NCI-H345 treated with DMSO at 0.1 percent for 48 hours (cell line): Measurements from ENCODE around the gene AIRE.

ENCODE experiments used
- DNase-seq: peaks from one replicate; lab custom pipeline; 2025; ENCODE audit not compliant: unreplicated experiment; lab: John Stamatoyannopoulos, UW

AIRE gene

DNA sequence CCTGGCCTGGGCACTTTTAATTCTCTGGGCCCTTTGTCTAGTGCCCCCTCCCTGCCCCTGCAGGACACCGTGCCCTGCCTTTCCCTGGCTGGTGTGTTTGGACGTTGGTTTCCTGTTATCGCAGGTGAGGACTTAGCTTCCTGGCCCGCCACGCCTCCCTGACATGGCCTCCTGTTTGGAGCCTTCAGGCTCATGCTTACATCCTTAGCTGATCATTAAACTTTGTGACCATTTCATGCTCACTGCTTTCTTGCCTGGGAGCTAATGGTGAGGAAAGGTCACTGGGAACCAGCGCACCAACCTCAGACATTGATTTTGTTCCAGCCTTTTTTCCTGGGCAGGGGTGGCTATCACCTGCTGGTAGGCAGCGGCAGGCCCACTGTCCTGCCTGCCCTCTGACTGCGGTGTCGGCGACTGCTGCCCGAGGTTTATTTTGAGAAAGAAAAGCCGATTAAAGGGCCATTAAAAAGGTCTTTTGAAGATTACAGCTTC lies 17.9 kb downstream of the AIRE start:
- no peak for DNase-seq

DNA sequence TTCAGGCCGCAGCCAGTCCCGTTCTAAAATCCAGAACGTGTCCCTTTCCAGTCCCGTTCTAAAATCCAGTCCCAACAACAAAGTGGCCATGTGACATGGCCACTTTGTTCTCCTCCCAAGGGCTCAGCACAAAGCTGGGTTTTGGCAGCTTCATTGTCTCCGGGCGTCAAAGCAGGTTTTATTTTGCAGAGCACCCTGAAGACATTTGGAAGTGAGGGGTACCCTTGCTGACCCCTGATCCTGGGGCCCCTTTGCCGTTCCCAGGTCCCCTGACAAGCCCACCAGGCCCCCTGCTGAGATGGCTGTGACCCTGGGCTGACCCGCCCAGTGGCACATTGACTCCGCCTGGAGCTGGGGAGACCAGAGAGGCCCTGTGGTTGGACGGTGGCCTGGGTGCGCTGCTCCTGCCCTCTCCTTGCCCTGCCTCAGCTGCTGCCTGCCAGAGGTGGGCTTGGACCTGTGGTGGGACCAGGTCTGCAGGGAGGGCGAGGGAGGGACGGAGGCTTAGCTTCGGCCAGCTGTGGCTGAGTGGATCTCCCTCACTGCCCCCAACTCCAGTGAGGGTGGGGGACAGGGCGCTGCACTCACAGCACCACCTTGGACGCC lies 18.4 kb downstream of the AIRE start:
- DNase-seq: no peak

GRCh38 chr21:44304877-44305293 lies 19.2 kb downstream of the AIRE start:
- DNase-seq: peak; percentile 8

DNA sequence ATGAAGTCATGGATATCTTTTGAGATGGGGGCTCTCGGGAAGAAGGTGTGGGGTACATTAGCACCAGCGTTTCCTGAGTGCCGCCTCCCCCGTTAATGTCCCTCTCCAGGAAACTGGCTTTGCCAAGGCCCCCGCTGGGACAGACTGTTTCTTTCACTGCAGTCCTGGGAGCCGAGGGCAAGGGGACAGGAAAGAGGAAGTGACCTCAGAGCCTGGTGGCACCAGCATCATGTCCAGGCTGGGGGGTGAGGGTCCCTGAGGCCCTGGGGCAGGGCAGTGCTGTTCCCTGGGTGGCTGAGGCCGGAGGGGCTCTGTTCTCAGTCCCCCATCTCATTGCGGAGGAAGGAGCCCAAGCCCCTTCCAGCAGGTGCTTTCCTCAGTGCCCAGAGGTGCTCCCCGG lies 20.0 kb downstream of the AIRE start:
- no peak for DNase-seq

GRCh38 chr21:44306936-44307704 lies 21.4 kb downstream of the AIRE start:
- no peak for DNase-seq

- no peak for DNase-seq
Measured at GRCh38 chr21:44310628-44311507, 25.2 kb downstream of the AIRE start.

DNA sequence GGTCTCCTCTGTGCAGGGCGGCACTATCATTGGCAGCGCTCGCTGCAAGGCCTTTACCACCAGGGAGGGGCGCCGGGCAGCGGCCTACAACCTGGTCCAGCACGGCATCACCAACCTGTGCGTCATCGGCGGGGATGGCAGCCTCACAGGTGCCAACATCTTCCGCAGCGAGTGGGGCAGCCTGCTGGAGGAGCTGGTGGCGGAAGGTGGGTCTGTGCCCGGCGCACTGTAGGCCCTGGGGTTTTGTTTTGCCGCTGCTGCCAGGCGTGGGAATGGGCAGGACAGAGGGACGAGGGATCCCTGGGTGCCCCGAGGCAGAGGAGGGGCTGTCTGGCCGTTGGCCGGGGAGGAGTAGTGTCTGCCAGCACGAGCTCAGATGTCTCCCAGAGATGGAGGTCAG lies 26.4 kb downstream of the AIRE start:
- DNase-seq: no peak

DNA sequence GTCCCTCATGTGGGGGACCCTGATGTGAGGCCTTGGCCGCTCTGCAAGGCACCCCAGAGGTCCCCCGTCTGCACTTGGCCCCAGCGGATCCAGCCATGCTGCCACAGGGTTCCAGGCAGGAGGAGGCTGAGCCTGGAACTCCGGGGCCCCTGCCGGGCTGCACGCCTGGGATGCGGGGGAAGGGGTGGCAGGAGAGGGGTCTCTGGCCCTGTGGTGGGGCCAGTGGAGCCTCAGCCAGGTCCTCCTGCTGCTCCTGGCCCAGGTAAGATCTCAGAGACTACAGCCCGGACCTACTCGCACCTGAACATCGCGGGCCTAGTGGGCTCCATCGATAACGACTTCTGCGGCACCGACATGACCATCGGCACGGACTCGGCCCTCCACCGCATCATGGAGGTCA lies 27.0 kb downstream of the AIRE start:
- DNase-seq: no peak

- DNase-seq: no peak
Measured at GRCh38 chr21:44313451-44313850, 27.8 kb downstream of the AIRE start.

GRCh38 chr21:44314128-44314527 lies 28.5 kb downstream of the AIRE start:
- DNase-seq: no peak

GRCh38 chr21:44314561-44314960 lies 28.9 kb downstream of the AIRE start:
- DNase-seq: no peak

GRCh38 chr21:44315691-44316203 lies 30.1 kb downstream of the AIRE start:
- DNase-seq: no peak

DNA sequence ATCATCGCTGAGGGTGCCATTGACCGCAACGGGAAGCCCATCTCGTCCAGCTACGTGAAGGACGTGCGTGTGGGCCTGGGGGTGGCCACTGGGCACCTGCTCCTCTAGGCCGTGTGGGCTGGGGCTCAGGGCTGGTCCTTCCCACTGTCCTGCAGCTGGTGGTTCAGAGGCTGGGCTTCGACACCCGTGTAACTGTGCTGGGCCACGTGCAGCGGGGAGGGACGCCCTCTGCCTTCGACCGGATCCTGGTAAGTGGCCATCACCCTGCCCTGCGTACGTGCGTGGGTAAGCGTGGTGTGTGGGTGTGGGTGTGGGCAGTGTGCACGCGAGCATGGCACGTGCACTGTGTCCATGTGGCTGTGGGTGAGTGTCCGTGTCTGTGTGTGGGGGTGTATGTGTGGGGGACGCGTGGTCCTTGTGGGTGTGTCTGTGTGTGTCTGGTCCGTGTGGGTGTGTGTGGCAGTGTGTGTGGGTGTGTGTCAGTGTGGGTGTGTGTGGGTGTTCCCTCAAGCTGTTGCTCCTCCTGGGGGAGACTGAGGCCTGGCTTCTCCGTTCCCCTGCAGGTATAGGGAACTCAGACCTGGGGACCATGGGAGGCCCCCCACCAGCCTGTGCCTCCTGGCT lies 30.7 kb downstream of the AIRE start:
- DNase-seq: no peak

DNA sequence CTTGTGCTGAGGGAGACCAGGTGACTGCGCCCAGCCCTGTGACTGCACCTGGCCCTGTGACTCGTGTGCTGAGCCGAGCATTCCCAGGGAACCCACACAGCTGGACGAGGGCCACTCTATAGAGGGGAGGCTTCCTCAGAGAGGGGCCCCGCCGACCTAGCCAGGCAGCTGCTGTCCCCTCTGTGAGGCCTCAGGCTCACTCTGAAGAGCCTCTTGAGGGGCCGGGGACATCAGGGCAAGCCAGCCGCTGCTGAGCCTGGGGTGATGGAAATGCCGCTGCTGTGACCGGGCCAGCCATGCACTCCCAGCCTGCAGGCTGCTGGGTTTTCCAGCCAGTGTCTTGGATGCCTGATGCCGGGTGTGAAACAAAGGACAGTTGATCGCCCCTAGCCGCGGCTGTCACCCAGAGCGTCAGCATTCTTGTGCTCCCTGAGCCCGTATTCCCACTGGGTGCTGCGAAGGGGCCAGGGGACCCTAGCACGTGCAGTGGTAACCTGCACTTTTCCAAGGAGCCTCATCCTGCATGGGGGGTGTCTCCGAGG lies 31.6 kb downstream of the AIRE start:
- DNase-seq: no peak

- DNase-seq: no peak
Measured at GRCh38 chr21:44317871-44318270, 32.2 kb downstream of the AIRE start.

DNA sequence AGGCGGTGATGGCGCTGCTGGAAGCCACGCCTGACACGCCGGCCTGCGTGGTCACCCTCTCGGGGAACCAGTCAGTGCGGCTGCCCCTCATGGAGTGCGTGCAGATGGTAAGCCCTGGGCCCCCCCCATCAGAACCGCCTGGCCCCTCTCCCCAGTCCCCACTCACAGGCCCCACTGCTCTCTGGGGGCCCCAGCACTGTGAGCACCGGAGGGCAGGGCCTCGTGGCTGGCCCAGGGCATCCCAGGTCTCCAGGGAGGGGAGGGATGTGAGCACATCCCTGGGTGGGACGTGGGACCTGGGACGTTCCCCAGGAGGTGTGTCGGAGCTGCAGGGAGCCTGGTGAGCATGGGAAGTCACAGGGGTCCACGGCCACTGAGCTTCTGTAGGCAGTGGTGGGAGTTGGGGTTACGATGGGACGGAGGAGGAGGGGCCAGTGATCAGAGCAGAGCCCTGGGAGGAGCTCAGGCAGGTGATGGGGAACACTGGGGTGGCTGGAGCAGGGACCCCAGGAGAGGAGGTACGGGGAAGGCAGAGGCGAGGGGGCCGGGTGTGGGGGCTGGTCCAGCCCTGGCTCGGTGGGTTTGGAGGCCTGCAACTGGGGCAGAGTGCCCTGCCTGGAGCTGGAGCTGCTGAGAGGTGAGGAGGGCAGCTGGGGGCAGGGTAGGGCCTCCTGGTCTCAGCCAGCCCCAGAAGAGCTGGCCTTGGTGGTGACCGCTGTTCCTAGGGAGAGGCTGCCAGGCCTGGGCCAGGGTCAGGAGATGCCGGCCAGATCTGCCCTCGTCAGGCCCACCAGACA lies 33.0 kb downstream of the AIRE start:
- no peak for DNase-seq

DNA sequence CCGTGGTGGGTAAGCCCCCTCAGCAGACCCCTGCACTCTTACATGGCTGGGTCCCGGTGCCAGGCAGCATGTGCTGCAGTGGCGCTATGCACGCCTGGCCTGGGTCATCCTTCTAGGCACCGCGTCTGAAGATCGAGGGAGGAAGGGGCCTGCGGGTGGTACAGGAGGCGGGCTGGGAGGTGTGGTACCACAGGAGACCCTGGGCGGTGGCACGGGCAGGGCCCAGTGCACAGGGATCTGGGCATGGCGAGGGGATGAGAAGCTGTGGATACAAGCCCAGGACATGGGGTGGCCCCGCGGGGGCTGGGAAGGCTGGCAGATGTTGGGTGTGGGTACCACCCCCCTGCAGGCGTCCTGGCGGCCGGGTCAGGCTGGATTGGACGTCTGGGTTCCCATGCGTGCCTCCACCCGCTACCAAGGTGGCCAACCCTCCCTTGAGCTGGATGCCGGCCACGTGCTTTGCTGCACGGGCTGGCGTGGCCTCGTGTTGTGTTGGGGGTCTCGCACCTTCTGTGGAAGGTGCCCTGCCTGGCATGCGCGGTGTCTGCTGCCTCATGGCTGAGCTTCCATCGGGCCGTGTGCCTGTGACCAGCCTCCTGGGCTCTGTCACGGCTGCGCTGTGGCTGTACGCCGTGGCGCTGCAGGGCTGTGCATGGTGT lies 33.9 kb downstream of the AIRE start:
- no peak for DNase-seq

DNA sequence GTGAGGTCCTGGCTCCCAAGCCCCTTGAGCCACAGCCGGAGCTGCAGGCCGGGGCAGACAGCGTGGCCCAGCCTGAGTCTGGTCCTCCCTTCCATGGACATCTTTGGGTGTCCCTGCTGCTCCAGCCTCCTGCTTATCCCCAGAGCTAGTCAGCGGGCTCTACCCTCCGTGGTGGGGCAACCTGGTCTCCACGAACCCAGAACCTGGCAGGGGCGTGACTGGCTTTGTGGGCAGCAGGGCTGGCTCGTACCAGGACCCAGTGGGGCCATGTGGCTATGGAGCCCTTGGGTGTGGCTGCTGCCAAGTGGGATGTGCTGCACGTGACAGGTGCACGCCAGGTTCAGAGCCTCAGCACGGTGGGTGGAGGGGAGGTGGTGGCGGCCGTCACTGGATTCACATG lies 35.2 kb downstream of the AIRE start:
- no peak for DNase-seq

DNA sequence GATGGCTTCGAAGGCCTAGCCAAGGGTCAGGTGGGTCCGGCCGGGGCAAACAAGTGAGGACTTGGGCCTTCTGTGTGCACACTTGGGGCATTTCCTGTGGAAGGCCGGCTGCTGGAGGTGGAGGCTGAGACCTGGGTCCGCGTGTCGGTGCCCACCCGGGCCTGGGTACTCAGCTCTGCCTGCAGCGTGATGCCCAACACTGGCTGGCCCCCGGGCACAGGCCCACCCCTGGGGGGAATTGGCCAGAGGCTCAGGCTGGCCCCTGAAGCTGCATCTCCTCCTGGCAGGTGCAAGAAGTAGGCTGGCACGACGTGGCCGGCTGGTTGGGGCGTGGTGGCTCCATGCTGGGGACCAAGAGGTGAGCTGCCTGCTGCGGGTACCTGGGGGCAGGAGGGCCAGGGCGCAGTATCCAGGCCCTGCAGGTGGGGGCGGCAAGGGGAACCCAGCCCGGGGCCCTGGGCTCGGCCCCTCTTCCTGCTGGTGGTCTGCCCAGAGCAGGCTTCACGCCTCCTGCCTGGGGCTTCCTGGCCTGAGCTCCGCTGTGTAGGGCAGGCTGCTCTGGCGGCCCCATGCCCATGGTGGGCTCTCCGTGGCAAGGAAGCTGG lies 36.3 kb downstream of the AIRE start:
- no peak for DNase-seq
